Right renal cortex interstitium (tissue), 3 donors: ENCODE data around the gene PKNOX1. TPM values are rescaled to one million over a fixed set of nuclear protein-coding genes. Genes with fewer than 3 reads are reported as not detected.
A peak's percentile ranks its signal among the peaks of the same experiment; 100 is the strongest.
"Not testable (repeated sequence)": the region's sequence is repeated elsewhere in the genome, so short reads cannot be mapped to it uniquely, and the experiment has no call there.

ENCODE experiments used
- DNase-seq, 3 donors: peaks; one replicate each; pipeline ENCODE4 v3.0.0-alpha.2; 2013; ENCODE audit warnings: low read depth in 3 of 3, low spot score in 2 of 3
- polyA plus RNA-seq, 3 donors: library from polyadenylated mRNA; unstranded; fragments of 120-200 nt; gene quantifications; one replicate each; pipeline ENCODE4 v1.2.1, GENCODE V29; 2013; ENCODE audit not compliant: insufficient read length in 3 of 3

Gene PKNOX1, protein sequence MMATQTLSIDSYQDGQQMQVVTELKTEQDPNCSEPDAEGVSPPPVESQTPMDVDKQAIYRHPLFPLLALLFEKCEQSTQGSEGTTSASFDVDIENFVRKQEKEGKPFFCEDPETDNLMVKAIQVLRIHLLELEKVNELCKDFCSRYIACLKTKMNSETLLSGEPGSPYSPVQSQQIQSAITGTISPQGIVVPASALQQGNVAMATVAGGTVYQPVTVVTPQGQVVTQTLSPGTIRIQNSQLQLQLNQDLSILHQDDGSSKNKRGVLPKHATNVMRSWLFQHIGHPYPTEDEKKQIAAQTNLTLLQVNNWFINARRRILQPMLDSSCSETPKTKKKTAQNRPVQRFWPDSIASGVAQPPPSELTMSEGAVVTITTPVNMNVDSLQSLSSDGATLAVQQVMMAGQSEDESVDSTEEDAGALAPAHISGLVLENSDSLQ
- 10 to 100 TPM; 24.1 to 27.4 (median 25.0) TPM for polyA plus RNA-seq

DNA sequence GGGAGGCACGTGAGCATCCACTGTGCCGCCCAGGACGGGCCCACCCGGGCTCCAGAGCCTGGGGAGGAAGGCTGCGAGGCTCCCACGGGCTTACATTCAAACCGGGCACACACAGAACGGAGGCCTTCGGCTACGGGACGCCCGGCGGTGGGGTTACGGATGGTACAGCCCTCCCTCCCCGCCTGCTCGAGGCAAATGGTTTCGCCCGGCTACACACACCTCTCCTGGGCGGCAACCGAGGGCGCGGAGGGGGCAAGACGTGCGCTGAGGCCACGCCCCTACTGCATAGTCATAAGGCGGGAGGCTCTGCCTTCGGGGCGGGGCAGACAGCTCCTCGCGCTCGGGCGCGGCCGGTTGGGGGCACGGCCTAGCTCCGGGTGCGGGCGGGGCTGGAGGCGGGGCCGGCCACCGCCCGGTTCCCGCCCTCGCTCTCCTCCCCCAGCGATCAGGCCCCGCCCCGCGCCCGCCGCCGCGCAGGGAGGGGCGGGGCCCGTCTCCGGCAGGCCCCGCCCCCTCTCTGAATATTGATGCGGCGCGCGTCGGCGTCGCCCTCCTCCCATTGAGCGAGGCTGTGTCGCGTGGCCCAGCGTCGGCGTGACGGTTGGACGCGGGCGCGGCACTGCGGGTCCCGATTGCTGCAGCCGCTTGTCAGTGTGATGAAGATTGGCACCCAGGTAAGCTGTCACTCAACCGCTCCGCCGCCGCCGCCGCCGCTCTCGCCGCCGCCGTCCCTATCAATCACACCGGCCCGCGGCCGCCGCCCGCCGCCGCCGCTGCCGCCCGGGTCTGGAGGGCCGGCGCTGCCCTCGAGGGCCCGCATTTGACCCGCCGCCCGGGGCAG is at the start of gene PKNOX1:
PKNOX1 (plus strand) TSS at position 572 of the 841 bp plus-strand sequence. CDS start 29,820 bp downstream, outside the sequence.
- peak; percentile 89 to 94 (median 90) for DNase-seq

DNA sequence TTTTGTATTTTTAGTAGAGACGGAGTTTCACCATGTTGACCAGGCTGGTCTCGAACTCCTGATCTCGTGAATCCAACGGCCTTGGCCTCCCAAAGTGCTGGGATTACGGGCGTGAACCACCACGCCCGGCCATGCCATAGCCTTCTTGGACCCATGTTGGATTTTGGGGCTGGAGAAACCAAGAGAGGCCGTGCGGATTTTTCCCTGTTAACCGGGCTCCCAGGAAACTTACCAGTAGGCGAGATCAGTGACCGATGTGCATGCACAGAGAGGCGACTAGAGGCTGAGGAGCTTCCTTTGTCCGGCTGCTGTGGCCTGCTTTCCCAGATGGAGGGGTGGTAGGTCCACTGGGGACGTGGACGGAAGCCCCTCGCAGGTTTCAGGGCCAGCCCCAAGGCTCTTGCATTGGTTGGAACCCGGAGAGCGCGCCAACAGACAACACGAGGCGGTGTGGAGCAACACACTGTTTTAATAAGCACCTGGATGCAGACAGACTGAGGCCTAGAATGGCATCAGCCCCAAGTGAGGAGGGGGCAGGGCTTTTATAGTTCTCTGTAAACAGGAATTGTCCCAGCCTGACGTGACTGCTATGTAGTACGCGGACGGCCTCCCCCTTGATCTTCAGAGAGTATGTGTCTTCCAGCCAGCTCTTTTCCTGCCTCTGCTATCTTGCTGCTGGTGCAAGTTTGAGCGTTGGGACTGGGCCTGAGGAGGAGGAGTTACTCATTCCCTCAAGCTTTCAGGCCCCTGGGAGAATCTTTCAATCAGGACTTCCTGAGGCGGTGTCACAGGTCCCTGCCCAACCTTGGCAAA is 49.0 kb upstream of the PKNOX1 start, which contains the start of gene ERVH48-1:
ERVH48-1 (minus strand) TSS at position 517 of the 813 bp plus-strand sequence. CDS start 6,624 bp downstream, outside the sequence.
- DNase-seq: no peak

- not testable (repeated sequence) for DNase-seq
Measured at GRCh38 chr21:42927474-42928200, 46.7 kb upstream of the PKNOX1 start.

DNA sequence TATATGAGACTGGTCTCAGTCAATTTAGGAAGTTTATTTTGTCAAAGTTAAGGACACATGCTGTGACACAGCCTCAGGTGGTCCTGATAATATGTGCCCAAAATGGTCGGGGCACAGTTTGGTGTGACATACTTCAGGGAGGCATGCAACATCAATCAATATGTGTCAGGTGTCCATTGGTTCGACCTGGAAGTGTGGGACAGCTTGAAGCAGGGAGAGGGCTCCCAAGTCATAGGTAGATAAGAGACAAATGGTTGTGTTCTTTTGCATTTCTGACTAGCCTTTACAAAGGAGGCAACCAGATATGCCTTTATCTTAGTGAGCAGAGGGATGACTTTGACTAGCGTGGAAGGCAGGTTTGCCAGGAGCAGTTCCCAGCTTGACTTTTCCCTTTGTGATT is 44.4 kb upstream of the PKNOX1 start:
- DNase-seq: no peak

DNA sequence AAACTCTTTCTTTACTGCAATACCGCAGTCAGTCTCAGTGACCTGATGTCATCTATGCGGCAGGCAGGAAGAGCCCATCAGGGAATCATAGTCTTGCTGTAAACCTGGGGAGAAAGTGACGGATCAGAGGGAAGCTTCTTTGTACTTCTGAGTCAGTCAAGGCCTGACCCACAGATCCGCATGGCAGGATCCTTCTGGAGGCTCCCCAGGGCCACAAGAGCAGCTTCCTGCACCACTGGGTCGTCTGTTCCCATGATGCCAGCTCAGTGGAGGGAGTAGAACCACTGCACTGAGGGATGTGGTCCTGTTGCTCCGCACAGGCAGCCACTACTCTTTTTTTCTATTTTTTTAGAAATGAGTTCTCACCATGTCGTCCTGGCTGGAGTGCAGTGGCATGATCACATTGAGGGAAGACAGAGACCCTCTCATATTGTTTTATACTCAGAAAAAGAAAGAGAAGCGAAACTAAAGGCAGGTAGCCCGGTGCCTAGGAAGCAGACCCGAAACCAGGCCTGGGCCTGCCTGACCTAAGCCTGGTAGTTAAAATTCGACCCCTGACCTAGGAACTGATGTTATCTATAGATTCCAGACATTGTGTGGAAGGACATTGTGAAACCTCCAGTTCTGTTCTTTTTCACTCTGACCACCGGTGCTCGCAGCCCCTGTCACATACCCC is 42.7 kb upstream of the PKNOX1 start:
- no peak for DNase-seq

- DNase-seq: not testable (repeated sequence)
Measured at GRCh38 chr21:42932378-42933136, 41.8 kb upstream of the PKNOX1 start.

DNA sequence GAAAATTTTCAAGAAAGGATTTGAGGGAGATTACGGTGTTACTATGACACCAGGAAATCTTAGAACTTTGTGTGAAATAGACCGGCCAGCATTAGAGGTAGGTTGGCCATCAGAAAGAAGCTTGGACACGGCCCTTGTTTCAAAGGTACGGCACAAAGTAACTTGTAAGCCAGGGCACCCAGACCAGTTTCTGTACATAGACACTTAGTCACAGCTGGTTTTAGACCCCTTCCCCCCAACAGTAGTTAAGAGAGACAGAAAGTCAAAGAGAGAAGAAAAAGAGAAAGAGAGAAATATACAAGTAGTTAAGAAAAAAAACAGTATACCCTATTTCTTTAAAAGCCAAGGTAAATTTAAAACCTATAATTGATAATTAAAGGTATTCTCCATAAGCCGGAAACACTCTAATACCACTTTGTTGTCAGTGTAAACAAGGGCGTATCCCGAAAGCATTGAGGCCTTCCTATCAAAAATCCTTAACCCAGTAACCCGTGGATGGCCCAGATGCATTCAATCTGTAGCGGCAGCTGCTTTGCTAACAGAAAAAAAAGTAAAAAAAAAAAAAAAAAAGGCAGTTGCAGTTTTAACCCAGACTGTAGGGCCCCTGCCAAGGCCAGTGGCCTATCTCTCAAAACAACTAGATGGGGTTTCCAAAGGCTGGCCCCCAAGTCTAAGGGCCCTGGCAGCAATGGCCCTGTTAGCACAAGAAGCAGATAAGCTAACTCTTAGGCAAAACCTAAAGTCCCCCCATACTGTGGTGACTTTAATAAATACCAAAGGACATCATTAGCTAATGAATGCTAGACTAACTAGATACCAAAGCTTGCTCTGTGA is 41.0 kb upstream of the PKNOX1 start:
- not testable (repeated sequence) for DNase-seq

GRCh38 chr21:42933973-42934372 is 40.4 kb upstream of the PKNOX1 start:
- DNase-seq: not testable (repeated sequence)

DNA sequence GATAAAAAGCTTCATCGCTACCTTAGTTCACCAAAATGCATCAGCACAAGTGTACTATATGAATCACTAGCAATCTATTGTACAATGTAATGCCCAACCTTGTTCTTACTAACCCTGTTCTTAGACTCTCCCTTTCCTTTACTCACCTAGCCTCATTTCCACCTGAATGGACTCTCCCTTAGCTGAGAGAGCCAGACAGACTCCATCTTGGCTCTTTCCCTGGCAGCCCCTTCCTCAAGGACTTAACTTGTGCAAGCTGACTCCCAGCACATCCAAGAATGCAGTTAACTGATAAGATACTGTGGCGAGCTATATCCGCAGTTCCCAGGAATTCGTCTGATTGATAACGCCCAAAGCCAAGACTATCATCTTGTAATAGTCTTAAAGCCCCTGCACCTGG is 38.0 kb upstream of the PKNOX1 start:
- DNase-seq: not testable (repeated sequence)

- DNase-seq: not testable (repeated sequence)
Measured at GRCh38 chr21:42937034-42937940, 37.1 kb upstream of the PKNOX1 start.

DNA sequence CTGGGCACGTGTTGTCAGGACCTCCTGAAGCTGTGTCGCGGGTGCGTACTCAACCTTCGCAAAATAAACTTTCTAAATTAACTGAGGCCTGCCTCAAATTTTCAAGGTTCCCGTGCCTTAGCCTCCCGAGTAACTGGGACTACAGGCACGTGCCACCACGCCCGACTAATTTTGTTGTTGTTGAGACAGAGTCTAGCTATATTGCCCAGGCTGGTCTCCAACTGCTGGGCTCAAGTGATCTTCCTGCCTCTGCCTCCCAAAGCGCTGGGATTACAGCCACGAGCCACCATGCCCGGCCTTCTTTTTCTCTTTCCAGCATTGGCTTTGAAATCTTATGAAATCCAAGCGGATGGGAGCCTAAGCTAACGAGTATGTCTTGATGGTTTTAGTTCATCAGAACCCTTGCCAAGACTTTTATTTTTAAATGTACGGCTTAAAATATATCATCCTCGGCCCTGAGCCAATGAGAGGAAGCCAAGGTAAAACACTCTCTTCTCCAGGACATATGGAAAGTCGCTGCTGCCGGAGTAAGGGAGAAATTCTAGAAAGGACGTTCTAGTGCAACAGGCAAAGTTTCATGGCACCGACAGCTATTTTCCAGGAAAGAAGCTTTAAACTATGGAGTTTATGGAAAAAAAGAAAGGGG is 36.3 kb upstream of the PKNOX1 start:
- DNase-seq: no peak

DNA sequence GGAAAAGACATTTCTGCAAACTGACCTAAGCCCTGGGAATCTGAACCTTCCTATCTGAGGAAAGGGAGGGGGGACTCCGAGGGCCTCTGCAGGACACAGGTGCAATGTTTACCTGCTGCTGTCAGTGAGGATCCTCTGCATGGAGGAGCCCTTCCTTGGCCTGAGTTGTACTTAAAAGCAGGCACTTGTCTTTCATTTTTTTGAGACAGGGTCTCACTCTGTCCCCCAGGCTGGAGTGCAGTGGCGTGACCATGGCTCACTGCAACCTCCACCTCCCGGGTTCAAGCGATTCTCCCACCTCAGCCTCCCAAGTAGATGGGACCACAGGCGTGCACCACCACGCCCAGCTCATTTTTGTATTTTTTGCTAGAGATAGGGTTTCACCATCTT is 35.8 kb upstream of the PKNOX1 start:
- DNase-seq: not testable (repeated sequence)

GRCh38 chr21:42939582-42940413 is 34.6 kb upstream of the PKNOX1 start:
- DNase-seq: peak; percentile 36 to 71 (median 67)

DNA sequence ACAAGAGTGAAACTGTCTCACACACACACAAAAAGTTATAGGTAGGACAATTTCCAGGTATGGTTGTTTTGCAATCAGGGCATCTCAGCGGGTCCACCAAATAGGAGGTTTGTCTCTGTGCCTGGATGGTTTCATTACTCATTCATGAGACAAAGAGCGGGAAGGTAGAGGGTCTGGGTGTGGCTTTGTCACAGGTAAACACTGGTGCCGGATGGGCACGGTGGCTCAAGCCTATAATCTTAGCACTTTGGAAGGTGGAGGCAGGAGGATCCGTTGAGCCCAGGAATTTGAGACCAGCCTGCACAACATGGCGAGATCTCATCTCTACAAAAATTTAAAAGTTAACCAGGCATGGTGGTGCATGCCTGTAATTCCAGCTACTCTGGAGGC is 32.7 kb upstream of the PKNOX1 start:
- DNase-seq: no peak

- no peak for DNase-seq
Measured at GRCh38 chr21:42942244-42942643, 32.1 kb upstream of the PKNOX1 start.
